IPS-18a (cell line): ENCODE data around the gene TIAM2.

Experiments
- H3K27ac ChIP-seq: one replicate; pipeline ENCODE4 v1.5.1; 2013; ENCODE audit warnings: low read length
- H3K27me3 ChIP-seq: one replicate; pipeline ENCODE4 v1.6.1; 2013; ENCODE audit warnings: mild to moderate bottlenecking, low read length; ENCODE audit not compliant: control insufficient read depth, insufficient read depth
- H3K36me3 ChIP-seq: one replicate; pipeline ENCODE4 v1.6.1; 2013; ENCODE audit warnings: low read depth, low read length; ENCODE audit not compliant: control insufficient read depth
- H3K4me1 ChIP-seq: one replicate; pipeline ENCODE4 v1.6.1; 2013; ENCODE audit warnings: low read depth, low read length; ENCODE audit not compliant: control insufficient read depth
- H3K4me3 ChIP-seq: one replicate; pipeline ENCODE4 v1.5.1; 2013; ENCODE audit warnings: low read length
- H3K9ac ChIP-seq: one replicate; pipeline ENCODE4 v1.6.1; 2013; ENCODE audit warnings: mild to moderate bottlenecking, low read length, moderate library complexity
- H3K9me3 ChIP-seq: one replicate; pipeline ENCODE4 v1.6.1; 2013; ENCODE audit warnings: low read depth, low read length; ENCODE audit not compliant: control insufficient read depth

The TIAM2 gene

DNA sequence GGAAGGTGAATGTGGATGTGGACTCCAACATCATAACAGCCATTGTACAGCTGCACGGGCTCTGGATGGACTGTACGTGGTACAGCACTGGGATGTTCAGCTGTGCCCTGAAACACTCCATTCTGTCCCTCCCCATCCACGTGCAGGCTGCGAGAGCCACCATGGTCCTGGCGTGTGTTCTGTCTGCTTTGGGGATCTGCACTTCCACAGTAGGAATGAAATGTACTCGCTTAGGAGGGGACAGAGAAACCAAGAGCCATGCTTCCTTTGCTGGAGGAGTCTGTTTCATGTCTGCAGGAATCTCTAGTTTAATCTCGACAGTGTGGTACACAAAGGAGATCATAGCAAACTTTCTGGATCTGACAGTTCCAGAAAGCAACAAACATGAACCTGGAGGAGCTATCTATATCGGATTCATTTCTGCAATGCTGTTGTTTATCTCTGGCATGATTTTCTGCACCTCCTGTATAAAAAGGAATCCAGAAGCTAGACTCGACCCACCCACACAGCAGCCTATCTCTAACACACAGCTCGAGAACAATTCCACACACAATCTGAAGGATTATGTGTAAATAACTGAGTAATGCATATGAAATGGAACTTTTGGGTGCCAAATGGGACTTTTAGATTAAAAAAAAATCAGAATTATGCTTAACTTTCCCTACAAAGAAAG lies 280.8 kb downstream of the TIAM2 start:
- Histone ChIP-seq H3K36me3 (peaks cover 17% of the 10 kb centered on the region), H3K4me3 (no peak overlapping the region), H3K27ac (no peak overlapping the region), H3K27me3 (no peaks in the 10 kb centered on the region), H3K4me1 (peaks cover 17% of the 10 kb centered on the region), H3K9me3 (no peaks in the 10 kb centered on the region), H3K9ac (no peak overlapping the region)

DNA sequence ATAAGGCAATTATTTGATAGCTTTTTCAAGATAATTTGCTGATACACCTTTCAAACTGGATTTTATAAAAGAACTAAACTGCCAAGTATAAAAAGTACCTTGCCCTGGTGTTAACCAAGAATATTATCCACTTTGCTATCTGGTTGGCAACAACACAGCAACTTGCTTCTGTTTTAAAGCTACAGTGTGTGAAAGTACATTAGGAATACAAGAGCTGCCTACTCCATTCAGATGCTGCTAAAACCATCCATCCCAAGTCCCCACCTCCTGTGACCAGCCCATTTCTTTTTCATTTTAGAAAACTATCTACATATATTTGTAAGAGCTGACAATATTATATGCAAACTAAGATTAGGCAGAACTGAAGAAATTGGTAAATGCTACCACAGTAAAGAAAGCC lies 281.5 kb downstream of the TIAM2 start:
- H3K9me3 ChIP-seq: no peaks in the 10 kb centered on the region
- H3K4me3 ChIP-seq: no peak overlapping the region
- H3K27ac ChIP-seq: no peak overlapping the region
- peaks cover 17% of the 10 kb centered on the region for H3K4me1 ChIP-seq
- H3K36me3 ChIP-seq: peaks cover 17% of the 10 kb centered on the region
- no peak overlapping the region for H3K9ac ChIP-seq
- H3K27me3 ChIP-seq: no peaks in the 10 kb centered on the region

DNA sequence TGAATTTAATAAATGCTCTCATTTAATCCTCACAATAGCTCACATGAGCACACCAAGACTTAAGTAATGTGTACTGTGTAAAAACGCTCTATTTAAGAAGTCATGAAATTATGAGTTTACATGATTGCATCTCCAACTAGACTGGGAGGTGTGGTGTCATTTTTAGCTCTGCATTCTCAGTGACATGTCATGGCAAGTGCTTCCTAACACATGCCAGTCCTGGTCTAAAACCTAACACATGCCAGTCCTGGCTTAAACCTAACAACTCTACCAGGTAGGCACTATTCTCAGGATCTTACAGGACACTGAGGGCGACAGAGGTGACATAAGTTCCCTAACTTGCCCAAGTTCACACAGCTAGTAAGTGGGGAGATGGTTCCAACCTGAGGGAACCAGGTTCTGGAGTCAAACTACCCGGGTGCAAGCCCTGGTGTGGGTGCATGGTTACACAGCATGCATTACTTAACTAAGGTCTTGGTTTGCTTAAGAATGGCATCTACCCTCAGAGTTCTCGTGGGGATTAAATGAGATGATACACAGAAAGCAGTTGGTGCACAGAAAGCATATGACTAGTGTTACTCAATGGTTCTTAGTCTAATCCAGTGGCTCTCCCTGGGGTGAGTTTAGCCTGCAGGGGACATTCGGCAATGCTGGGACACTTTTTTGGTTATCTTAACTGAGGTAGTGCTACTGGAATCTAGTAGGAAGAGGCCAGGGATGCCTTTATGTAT lies 283.4 kb downstream of the TIAM2 start:
- Histone ChIP-seq H3K27ac (no peak overlapping the region), H3K4me1 (peaks cover 7% of the 10 kb centered on the region), H3K9ac (no peak overlapping the region), H3K36me3 (peaks cover 24% of the 10 kb centered on the region), H3K9me3 (no peaks in the 10 kb centered on the region), H3K27me3 (no peaks in the 10 kb centered on the region), H3K4me3 (no peak overlapping the region)

DNA sequence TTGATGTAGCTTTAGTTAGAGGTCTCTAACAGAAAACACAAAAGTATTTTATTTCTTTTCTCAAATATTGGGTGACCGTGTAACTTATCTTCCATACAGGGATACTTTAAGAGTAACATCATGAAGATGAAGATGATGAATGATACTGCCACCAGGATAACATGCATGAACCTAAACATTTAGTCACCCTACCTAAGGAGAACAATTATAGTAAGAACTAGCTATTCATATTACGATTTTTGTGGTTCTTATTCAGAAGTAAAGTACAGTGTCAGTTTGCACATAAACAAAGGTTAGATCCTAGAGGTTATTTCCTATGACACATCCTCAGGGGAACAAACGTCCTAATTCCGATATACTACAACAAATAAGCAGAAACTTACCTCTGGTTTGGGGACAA lies 289.7 kb downstream of the TIAM2 start:
- Histone ChIP-seq H3K27me3 (no peaks in the 10 kb centered on the region), H3K9ac (no peak overlapping the region), H3K27ac (no peak overlapping the region), H3K4me1 (no peaks in the 10 kb centered on the region), H3K36me3 (peaks cover 51% of the 10 kb centered on the region), H3K4me3 (no peak overlapping the region), H3K9me3 (no peaks in the 10 kb centered on the region)

DNA sequence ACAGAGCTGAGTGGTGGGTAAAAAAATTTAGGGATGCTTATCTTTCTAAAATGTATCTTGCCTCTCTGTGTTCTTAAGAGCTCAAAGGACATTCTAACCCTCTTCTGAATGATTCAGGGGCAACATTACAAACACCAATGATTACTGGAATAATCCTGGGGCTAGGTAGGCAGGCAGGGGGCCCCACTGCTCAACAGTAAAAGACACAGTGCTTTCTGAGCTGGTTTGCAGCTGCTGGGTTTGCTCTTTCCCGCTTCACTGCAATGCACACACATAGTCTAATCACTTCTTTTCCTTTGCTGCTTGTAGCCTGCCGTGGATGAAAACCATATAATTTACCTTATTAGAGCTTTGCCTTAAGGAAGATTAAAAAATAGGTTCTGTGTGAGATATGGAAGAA lies 292.6 kb downstream of the TIAM2 start:
- Histone ChIP-seq H3K9me3 (no peaks in the 10 kb centered on the region), H3K36me3 (peaks cover 51% of the 10 kb centered on the region), H3K4me3 (no peak overlapping the region), H3K27me3 (no peaks in the 10 kb centered on the region), H3K27ac (no peak overlapping the region), H3K4me1 (no peaks in the 10 kb centered on the region), H3K9ac (no peak overlapping the region)

DNA sequence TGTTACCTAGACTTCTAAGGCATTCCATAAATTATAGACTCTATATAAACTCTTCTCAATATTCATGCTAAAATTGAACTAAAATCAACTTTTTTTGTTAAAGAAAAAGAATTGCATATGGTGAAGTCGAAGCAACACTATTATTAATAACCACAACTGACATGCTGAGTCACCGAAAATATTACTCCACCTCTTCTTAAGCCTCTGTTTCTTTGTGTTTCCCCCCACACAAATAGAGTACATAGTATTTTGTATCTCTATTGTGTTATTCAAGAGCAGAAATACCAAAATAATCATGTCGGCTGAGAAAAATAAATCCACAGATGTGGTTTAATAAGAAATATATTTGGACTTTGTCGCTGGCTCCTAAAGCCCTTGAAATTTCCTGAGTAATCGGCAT lies 295.4 kb downstream of the TIAM2 start:
- Histone ChIP-seq H3K36me3 (peaks cover 47% of the 10 kb centered on the region), H3K9ac (no peak overlapping the region), H3K4me1 (no peaks in the 10 kb centered on the region), H3K27me3 (no peaks in the 10 kb centered on the region), H3K27ac (no peak overlapping the region), H3K9me3 (no peaks in the 10 kb centered on the region), H3K4me3 (no peak overlapping the region)

DNA sequence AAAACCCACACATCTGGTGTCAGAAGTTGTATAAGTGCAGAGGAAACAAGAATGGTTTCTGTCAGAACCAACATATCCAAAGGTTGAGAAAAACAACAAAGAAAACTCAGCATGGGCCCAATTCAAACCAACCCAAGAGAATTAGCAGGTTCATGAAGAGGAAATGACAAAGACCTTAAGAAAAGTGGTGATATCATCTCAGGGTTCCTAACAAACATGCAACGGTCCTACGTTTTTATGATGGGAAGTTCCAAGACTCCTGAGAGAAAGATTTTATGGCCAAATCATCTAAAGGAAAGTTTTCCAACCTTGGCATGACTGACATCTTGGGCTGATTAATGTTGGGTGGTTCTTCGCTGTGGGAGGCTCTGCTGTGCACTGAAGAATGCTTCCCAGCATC lies 296.2 kb downstream of the TIAM2 start:
- no peak overlapping the region for H3K4me3 ChIP-seq
- no peaks in the 10 kb centered on the region for H3K27me3 ChIP-seq
- no peaks in the 10 kb centered on the region for H3K4me1 ChIP-seq
- H3K9ac ChIP-seq: no peak overlapping the region
- H3K36me3 ChIP-seq: peaks cover 51% of the 10 kb centered on the region
- no peaks in the 10 kb centered on the region for H3K9me3 ChIP-seq
- H3K27ac ChIP-seq: no peak overlapping the region

DNA sequence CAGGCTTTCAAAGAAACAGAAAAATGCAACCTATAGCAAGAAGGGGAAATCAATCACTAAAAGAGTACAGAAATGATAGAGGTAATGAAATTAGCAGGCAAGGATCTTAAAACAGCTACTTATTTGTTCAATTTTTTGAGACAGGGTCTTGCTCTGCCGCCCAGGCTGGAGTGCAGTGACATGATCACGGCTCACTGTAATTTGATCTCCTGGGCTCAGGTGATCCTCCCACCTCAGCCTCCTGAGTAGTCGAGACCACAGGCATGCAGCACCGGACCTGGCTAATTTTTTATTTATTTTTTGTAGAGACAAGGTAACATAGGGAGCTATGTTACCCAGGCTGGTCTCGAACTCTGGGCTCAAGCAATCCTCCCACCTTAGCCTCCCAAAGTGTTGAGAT lies 297.6 kb downstream of the TIAM2 start:
- Histone ChIP-seq H3K27me3 (no peaks in the 10 kb centered on the region), H3K27ac (no peak overlapping the region), H3K9ac (no peak overlapping the region), H3K4me1 (no peaks in the 10 kb centered on the region), H3K36me3 (peaks cover 60% of the 10 kb centered on the region), H3K9me3 (no peaks in the 10 kb centered on the region), H3K4me3 (no peak overlapping the region)

DNA sequence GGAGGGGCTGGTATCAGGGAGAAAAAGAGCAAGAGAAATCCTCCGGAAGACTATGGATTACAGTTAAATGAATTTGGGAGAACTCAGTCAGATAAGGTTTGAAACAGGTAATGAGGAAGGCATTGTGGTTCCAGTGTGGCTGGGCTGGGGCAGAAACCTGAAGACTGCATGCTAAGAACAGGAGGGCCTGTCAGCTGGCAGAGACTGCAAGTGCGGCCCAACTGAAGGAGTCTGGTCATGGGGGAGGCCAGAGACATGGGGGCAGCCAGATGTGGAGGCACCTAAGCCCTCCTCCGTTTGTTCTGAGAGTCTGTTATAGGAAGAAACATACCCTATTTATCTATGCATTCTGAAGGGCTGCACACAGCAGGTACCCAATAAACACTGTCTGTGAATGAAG lies 302.6 kb downstream of the TIAM2 start:
- H3K4me3 ChIP-seq: no peak overlapping the region
- peaks cover 43% of the 10 kb centered on the region for H3K36me3 ChIP-seq
- no peak overlapping the region for H3K9ac ChIP-seq

DNA sequence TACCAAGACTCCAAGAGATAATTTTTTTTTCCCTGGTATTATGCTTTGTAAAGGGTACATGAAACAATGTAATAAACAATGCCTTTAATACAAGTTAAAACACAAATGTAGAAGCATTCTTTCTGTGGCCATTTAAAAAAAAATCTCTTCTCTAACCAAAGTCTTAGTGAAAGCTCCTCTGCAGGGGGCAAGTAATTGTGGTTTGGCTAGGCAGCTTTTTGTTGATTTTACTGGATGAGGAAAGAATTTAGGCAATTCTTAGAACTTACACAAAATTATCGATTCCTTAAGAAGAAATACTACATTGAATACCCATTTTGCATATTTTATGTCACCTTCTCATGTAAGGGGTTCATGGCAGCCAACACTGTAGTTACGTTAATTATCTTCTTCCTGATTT lies 306.8 kb downstream of the TIAM2 start:
- Histone ChIP-seq H3K27me3 (no peaks in the 10 kb centered on the region), H3K9ac (no peak overlapping the region), H3K27ac (no peak overlapping the region), H3K36me3 (peaks cover 30% of the 10 kb centered on the region), H3K4me1 (peaks cover 8% of the 10 kb centered on the region), H3K9me3 (no peaks in the 10 kb centered on the region), H3K4me3 (no peak overlapping the region)

More for the DNA sequence above, 302.6 kb downstream of the TIAM2 start:
- Histone ChIP-seq H3K4me1 (peaks cover 8% of the 10 kb centered on the region), H3K27ac (no peak overlapping the region), H3K9me3 (no peaks in the 10 kb centered on the region), H3K27me3 (no peaks in the 10 kb centered on the region)

DNA sequence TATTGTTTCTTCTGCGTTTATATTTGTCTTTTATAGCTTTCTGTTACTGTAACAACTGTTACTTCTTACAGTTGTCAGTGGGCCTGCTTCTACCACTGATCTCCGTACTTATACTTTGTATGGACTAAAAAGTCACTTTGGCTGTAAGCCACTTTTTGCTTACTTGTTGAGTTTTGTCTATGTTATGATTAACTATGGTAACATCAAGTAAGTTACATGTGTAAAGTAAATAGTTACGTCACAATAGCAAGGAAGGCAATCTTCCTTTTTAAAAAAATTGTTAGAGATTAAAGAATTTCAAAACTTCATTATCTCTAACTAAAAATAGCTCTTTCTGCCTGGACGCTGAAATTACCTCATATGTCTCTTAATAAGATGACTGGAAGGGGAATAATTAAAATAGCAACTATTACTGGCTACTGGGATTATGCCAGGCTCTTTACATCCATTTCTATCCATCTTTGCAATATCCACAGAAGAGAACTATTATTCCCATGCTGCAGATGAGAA lies 308.3 kb downstream of the TIAM2 start:
- Histone ChIP-seq H3K9me3 (no peaks in the 10 kb centered on the region), H3K9ac (no peak overlapping the region), H3K4me3 (no peak overlapping the region), H3K4me1 (peaks cover 8% of the 10 kb centered on the region), H3K27ac (no peak overlapping the region), H3K36me3 (peaks cover 31% of the 10 kb centered on the region), H3K27me3 (no peaks in the 10 kb centered on the region)

DNA sequence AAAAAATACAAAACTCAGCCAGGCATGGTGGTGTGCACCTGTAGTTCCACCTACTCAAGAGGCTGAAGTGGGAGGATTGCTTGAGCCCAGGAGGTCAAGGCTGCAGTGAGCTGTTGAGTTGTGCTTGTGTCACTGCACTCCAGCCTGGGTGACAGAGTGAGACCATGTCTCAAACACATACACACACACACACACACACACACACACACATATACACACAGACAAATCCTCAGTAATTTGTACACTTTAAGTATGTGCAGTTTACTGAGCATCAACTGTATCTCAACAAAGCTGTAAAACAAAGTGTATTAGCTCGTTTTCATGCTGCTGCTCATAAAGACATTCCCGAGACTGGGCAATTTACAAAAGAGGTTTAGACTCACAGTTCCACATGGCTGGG lies 311.8 kb downstream of the TIAM2 start:
- no peak overlapping the region for H3K4me3 ChIP-seq

More for the DNA sequence above, 311.8 kb downstream of the TIAM2 start:
- Histone ChIP-seq H3K36me3 (peaks cover 47% of the 10 kb centered on the region), H3K27ac (no peak overlapping the region), H3K4me1 (peaks cover 3% of the 10 kb centered on the region), H3K9ac (no peak overlapping the region), H3K9me3 (no peaks in the 10 kb centered on the region), H3K27me3 (no peaks in the 10 kb centered on the region)
